ENCODE data around the gene EDA2R. TPM values are rescaled to one million over a fixed set of nuclear protein-coding genes. Genes with fewer than 3 reads are reported as not detected.

Gene EDA2R
- polyA plus RNA-seq, 3 donors, result 0.03 TPM; not detected in 2

- H2AFZ ChIP-seq (ENCODE audit: insufficient read depth, low read depth, low read length, poor library complexity, severe bottlenecking), result no peak overlapping the region
- H3K4me3 ChIP-seq (replicated peaks in 1 of 3; ENCODE audit: low read depth in 2 of 3, low read length in 3 of 3), result no peak overlapping the region
- H3K4me1 ChIP-seq (ENCODE audit: control insufficient read depth in 1 of 2, insufficient read depth in 2 of 2, low read length in 2 of 2), result no peaks in the 10 kb centered on the region
- no peaks in the 10 kb centered on the region for H3K27me3 ChIP-seq (ENCODE audit: control insufficient read depth in 2 of 2, insufficient read depth in 2 of 2, low read length in 2 of 2)
- Mint-ChIP-seq H3K36me3 (no peaks in the 10 kb centered on the region), H3K27me3 (ENCODE audit: low read depth in 3 of 3) (peaks cover 0 to 4% (median 0%) of the 10 kb centered on the region in 3 donors), H3K9me3 (peaks cover 0 to 7% (median 0%) of the 10 kb centered on the region in 7 donors), H3K27ac (no peak overlapping the region), H3K4me1 (no peaks in the 10 kb centered on the region), H3K4me3 (no peak overlapping the region)
- H3K27ac ChIP-seq (ENCODE audit: low read depth in 1 of 2, low read length in 2 of 2), result no peak overlapping the region
- no peaks in the 10 kb centered on the region for H3K79me2 ChIP-seq (ENCODE audit: insufficient read depth, low read length)
- H3K9ac ChIP-seq (ENCODE audit: insufficient read depth, low read length, poor library complexity, severe bottlenecking), result no peak overlapping the region
- no peak overlapping the region for H3K4me2 ChIP-seq (replicated peaks; ENCODE audit: extremely low read depth, low read length, poor library complexity, severe bottlenecking)
- H3K36me3 ChIP-seq (replicated peaks in 1 of 2; ENCODE audit: control insufficient read depth in 1 of 2, insufficient read depth in 2 of 2, low read length in 2 of 2), result no peaks in the 10 kb centered on the region
- WGBS (ENCODE audit: insufficient coverage), result no CpG with 5 or more reads among the region's 4 CpGs
- TF ChIP-seq CTCF (IDR thresholded peaks at IDR 0.05), result no peak
- H4K20me1 ChIP-seq (ENCODE audit: insufficient read depth, low read length), result no peaks in the 10 kb centered on the region
- DNase-seq, result no peak
- intact Hi-C loops (cut with micrococcal nuclease), result no loop called here
- no peaks in the 10 kb centered on the region for H3K9me3 ChIP-seq (replicated peaks in 1 of 2; ENCODE audit: control insufficient read depth in 1 of 2, insufficient read depth in 1 of 2, low read length in 2 of 2)
Observed at GRCh38 chrX:66632981-66633380, 5.9 kb downstream of the EDA2R start.

- no peak for DNase-seq
- H3K4me3 ChIP-seq (replicated peaks in 1 of 3; ENCODE audit: low read depth in 2 of 3, low read length in 3 of 3), result no peak overlapping the region
- Mint-ChIP-seq H3K9me3 (peaks cover 0 to 7% (median 0%) of the 10 kb centered on the region in 7 donors), H3K36me3 (no peaks in the 10 kb centered on the region), H3K27ac (no peak overlapping the region), H3K4me1 (no peaks in the 10 kb centered on the region), H3K4me3 (no peak overlapping the region), H3K27me3 (ENCODE audit: low read depth in 3 of 3) (peaks cover 0 to 4% (median 0%) of the 10 kb centered on the region in 3 donors)
- no peak overlapping the region for H3K4me2 ChIP-seq (replicated peaks; ENCODE audit: extremely low read depth, low read length, poor library complexity, severe bottlenecking)
- H3K36me3 ChIP-seq (replicated peaks in 1 of 2; ENCODE audit: control insufficient read depth in 1 of 2, insufficient read depth in 2 of 2, low read length in 2 of 2), result no peaks in the 10 kb centered on the region
- no peaks in the 10 kb centered on the region for H3K27me3 ChIP-seq (ENCODE audit: control insufficient read depth in 2 of 2, insufficient read depth in 2 of 2, low read length in 2 of 2)
- no peak for TF ChIP-seq CTCF (IDR thresholded peaks at IDR 0.05)
- no peaks in the 10 kb centered on the region for H3K4me1 ChIP-seq (ENCODE audit: control insufficient read depth in 1 of 2, insufficient read depth in 2 of 2, low read length in 2 of 2)
- no peak overlapping the region for H3K27ac ChIP-seq (ENCODE audit: low read depth in 1 of 2, low read length in 2 of 2)
- H4K20me1 ChIP-seq (ENCODE audit: insufficient read depth, low read length), result no peaks in the 10 kb centered on the region
- H3K9ac ChIP-seq (ENCODE audit: insufficient read depth, low read length, poor library complexity, severe bottlenecking), result no peak overlapping the region
- intact Hi-C loops (cut with micrococcal nuclease), result no loop called here
- no peaks in the 10 kb centered on the region for H3K9me3 ChIP-seq (replicated peaks in 1 of 2; ENCODE audit: control insufficient read depth in 1 of 2, insufficient read depth in 1 of 2, low read length in 2 of 2)
- H3K79me2 ChIP-seq (ENCODE audit: insufficient read depth, low read length), result no peaks in the 10 kb centered on the region
- no peak overlapping the region for H2AFZ ChIP-seq (ENCODE audit: insufficient read depth, low read depth, low read length, poor library complexity, severe bottlenecking)
- WGBS (ENCODE audit: insufficient coverage), result no CpG with 5 or more reads among the region's 2 CpGs
Observed at GRCh38 chrX:66632473-66632872, 6.4 kb downstream of the EDA2R start.
